ENCODE results near the gene ZNF195. TPM values are rescaled to one million over a fixed set of nuclear protein-coding genes. Genes with fewer than 3 reads are reported as not detected.
A peak's percentile ranks its signal among the peaks of the same experiment; 100 is the strongest.

ZNF195 gene
- total RNA-seq, 1 donor from 2014 or later: 20.0 TPM

- ATAC-seq (no peak), DNase-seq (no peak)
- no peak for TF ChIP-seq CTCF (IDR thresholded peaks at IDR 0.05)
- H3K9me3 ChIP-seq: peaks cover 54% of the 10 kb centered on the region
- H3K4me1 ChIP-seq: no peaks in the 10 kb centered on the region
- no peak overlapping the region for H3K27ac ChIP-seq
- no peak overlapping the region for H3K4me3 ChIP-seq
- H3K36me3 ChIP-seq: peaks cover 29% of the 10 kb centered on the region
- H3K27me3 ChIP-seq: no peaks in the 10 kb centered on the region
- intact Hi-C loops (cut with DNase I): no loop called here
Observed at GRCh38 chr11:3356858-3357257, 22.1 kb downstream of the ZNF195 start.

GRCh38 chr11:3353066-3353465 is 25.9 kb downstream of the ZNF195 start:
- TF ChIP-seq CTCF (IDR thresholded peaks at IDR 0.05): no peak
- ATAC-seq (no peak), DNase-seq (no peak)
- H3K9me3 ChIP-seq: peaks cover 18% of the 10 kb centered on the region
- no peak overlapping the region for H3K27ac ChIP-seq
- intact Hi-C loops (cut with DNase I): no loop called here
- no peak overlapping the region for H3K4me3 ChIP-seq
- no peaks in the 10 kb centered on the region for H3K36me3 ChIP-seq
- no peaks in the 10 kb centered on the region for H3K27me3 ChIP-seq
- no peaks in the 10 kb centered on the region for H3K4me1 ChIP-seq

GRCh38 chr11:3347127-3347526 is 31.8 kb downstream of the ZNF195 start:
- no peak for TF ChIP-seq CTCF (IDR thresholded peaks at IDR 0.05)
- ATAC-seq (no peak), DNase-seq (no peak)
- Histone ChIP-seq H3K36me3 (no peaks in the 10 kb centered on the region), H3K27ac (no peak overlapping the region), H3K4me3 (no peak overlapping the region), H3K27me3 (no peaks in the 10 kb centered on the region), H3K4me1 (no peaks in the 10 kb centered on the region), H3K9me3 (peaks cover 6% of the 10 kb centered on the region)
- intact Hi-C loops (cut with DNase I): no loop called here

- no peak overlapping the region for H3K27ac ChIP-seq
- ATAC-seq: peak; percentile 13
- no peaks in the 10 kb centered on the region for H3K4me1 ChIP-seq
- H3K36me3 ChIP-seq: no peaks in the 10 kb centered on the region
- H3K4me3 ChIP-seq: no peak overlapping the region
- no peaks in the 10 kb centered on the region for H3K27me3 ChIP-seq
- intact Hi-C loops (cut with DNase I): no loop called here
- no peak for TF ChIP-seq CTCF (IDR thresholded peaks at IDR 0.05)
- H3K9me3 ChIP-seq: peaks cover 6% of the 10 kb centered on the region
- DNase-seq: no peak
Observed at GRCh38 chr11:3346587-3346986, 32.4 kb downstream of the ZNF195 start.

- no peak for ATAC-seq
- Histone ChIP-seq H3K27ac (no peak overlapping the region), H3K4me1 (no peaks in the 10 kb centered on the region), H3K27me3 (no peaks in the 10 kb centered on the region), H3K9me3 (peaks cover 6% of the 10 kb centered on the region), H3K4me3 (no peak overlapping the region), H3K36me3 (no peaks in the 10 kb centered on the region)
- intact Hi-C loops (cut with DNase I): no loop called here
- no peak for TF ChIP-seq CTCF (IDR thresholded peaks at IDR 0.05)
- no peak for DNase-seq
Observed at GRCh38 chr11:3345736-3346135, 33.2 kb downstream of the ZNF195 start.
